AG04450 (cell line): ENCODE results near the gene YWHAB. TPM values are rescaled to one million over a fixed set of nuclear protein-coding genes. Genes with fewer than 3 reads are reported as not detected.

Experiments used
- CTCF ChIA-PET: fragments of 300-600, 350-600 bp; formaldehyde crosslinking; extraction: SDS; loops from one replicate; lab custom pipeline; 2022; ENCODE audit warnings: antibody characterized with exemption, inconsistent platforms; lab: Charles Lee
- POLR2A ChIA-PET: fragments of 350-600 bp; formaldehyde crosslinking; extraction: SDS; loops from one replicate; lab custom pipeline; 2021; ENCODE audit warnings: antibody characterized with exemption, inconsistent platforms; lab: Yijun Ruan, JAX
- DNase-seq: peaks from one replicate; pipeline ENCODE4 v3.0.0-alpha.2; 2011; ENCODE audit warnings: low read depth, low spot score
- H3K27ac ChIP-seq: one replicate; pipeline ENCODE4 v1.5.1; 2012; ENCODE audit warnings: low read depth, low read length, control low read depth
- H3K27me3 ChIP-seq: one replicate; pipeline ENCODE4 v1.6.0; 2012; ENCODE audit warnings: low read length; ENCODE audit not compliant: control insufficient read depth, insufficient read depth
- H3K4me3 ChIP-seq: 2 replicates; pipeline ENCODE4 v1.5.1; 2011; ENCODE audit warnings: mild to moderate bottlenecking, low read depth, low read length, control low read depth
- H3K9me3 ChIP-seq: 2 replicates; pipeline ENCODE4 v1.5.1; 2012; ENCODE audit warnings: low read length; ENCODE audit not compliant: control insufficient read depth, insufficient read depth
- CTCF ChIP-seq: IDR thresholded peaks from 2 replicates; pipeline ENCODE4 v1.5.1; 2011; ENCODE audit warnings: low read depth, low read length, control low read depth, inconsistent platforms
- polyA plus RNA-seq: library from polyadenylated mRNA; depleted of rRNA; stranded (reverse); fragments of >200 nt; gene quantifications from 2 replicates; pipeline ENCODE4 v1.2.3, GENCODE V29; 2011

Gene YWHAB
- polyA plus RNA-seq, 1 experiment = 178 TPM

DNA sequence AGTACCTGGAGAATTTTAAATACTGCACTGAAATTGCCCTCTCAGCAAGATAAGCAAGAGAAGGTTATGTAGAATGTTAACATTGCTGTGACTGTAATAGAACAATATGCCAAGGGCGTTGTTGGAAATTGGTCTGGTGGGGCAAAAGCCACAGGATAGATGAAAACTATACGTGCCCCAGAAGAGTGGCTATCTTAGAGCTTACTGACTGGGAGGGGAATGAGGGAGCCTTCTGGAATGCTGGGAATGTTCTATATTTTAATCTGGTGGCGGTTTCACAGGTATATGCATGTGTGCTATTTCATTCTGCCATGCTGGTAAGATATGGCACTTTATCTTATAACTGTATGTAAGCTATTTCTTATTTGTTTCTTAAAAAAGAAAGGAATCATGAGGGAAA lies 35.2 kb upstream of the YWHAB start:
- Histone ChIP-seq H3K9me3 (no peaks in the 10 kb centered on the region), H3K4me3 (no peak overlapping the region), H3K27ac (no peak overlapping the region), H3K27me3 (peaks cover 7% of the 10 kb centered on the region)
- ChIA-PET POLR2A (no interaction called here), CTCF (interaction anchor here (0.8 kb wide), 1 partner anchor 17 kb away, joined by 3 read pairs; no protein-coding TSS in a partner anchor)
- no peak for TF ChIP-seq CTCF
- DNase-seq = no peak

- H3K4me3 ChIP-seq = no peak overlapping the region
- no peak for TF ChIP-seq CTCF
- DNase-seq = no peak
- H3K27me3 ChIP-seq = peaks cover 7% of the 10 kb centered on the region
- H3K27ac ChIP-seq = no peak overlapping the region
- CTCF ChIA-PET = interaction anchor here (0.8 kb wide), 1 partner anchor 17 kb away, joined by 3 read pairs; no protein-coding TSS in a partner anchor
- POLR2A ChIA-PET = no interaction called here
- H3K9me3 ChIP-seq = no peaks in the 10 kb centered on the region
Observed at GRCh38 chr20:44850837-44851236, 34.7 kb upstream of the YWHAB start.

DNA sequence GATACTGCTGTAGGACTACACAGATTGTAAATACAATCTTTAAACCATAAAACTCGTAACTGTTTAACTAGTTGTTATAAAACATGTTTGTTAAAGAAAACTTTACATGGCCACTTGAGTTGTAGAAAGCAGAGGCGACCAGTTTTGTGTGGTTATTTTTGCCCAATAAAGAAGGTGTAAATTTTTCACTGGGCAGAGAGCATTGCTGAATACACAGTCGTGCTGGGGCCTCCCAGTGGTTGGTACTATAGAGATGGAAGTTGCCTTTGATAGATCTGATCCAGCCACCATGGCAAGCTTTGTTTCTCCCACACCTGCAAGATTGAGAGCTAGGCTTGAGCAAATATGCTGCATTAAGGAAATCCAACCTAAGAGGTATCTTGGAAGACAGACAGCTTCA lies 34.0 kb upstream of the YWHAB start:
- POLR2A ChIA-PET = no interaction called here
- CTCF ChIA-PET = no interaction called here
- no peaks in the 10 kb centered on the region for H3K9me3 ChIP-seq
- DNase-seq = no peak
- no peak for TF ChIP-seq CTCF
- H3K27me3 ChIP-seq = peaks cover 7% of the 10 kb centered on the region
- no peak overlapping the region for H3K27ac ChIP-seq
- no peak overlapping the region for H3K4me3 ChIP-seq

DNA sequence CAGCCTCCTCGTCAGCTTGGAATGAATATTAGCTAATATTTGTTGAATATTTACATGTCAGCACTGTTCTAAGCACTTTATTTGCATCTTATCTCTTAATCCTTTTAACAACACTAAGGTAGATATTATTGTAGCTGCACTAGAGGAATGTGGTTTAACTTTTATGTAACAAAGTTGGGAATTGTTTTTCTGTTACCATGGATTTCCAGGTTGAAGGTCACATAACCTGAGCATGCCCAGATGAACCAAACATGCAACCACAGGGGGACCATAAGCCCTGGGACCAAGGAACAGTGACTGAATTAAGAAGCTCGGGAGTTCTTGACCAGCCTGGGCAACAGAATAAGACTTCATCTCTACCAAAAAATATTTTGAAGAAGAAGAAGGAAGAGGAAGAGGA lies 29.1 kb upstream of the YWHAB start:
- Histone ChIP-seq H3K4me3 (no peak overlapping the region), H3K9me3 (no peaks in the 10 kb centered on the region), H3K27me3 (peaks cover 4% of the 10 kb centered on the region), H3K27ac (no peak overlapping the region)
- CTCF ChIA-PET = interaction anchor here (1.0 to 1.1 kb wide), 2 partner anchors 10 to 109 kb away, joined by 3 to 7 read pairs; no protein-coding TSS in a partner anchor
- POLR2A ChIA-PET = no interaction called here
- DNase-seq = no peak
- no peak for TF ChIP-seq CTCF

DNA sequence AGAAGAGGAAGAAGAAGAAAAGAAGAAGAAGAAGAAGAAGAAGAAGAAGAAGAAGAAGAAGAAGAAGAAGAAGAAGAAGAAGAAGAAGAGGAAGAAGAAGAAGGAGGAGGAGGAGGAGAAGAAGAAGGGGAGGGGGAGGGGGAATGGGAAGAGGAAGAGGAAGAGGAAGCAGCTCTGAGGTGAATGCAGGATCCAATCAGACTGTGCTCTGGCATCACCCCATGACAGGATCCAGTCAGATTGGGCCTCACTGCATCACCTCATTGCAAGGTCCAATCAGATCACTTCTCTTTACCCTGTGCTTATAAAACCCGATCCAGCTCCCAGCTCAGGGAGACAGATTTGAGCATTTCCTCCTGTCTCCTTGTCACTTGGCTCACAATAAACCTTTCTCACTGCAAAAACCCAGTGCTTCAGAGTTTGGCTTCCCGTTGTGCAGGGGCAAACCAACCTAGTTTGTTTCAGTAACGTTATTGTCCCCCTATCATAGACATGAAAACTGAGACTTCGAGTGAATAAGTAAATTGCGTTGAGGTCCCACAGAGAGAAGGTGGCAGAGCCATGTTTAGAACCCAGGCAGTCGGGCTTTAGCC lies 28.6 kb upstream of the YWHAB start:
- no peak for DNase-seq
- Histone ChIP-seq H3K9me3 (no peaks in the 10 kb centered on the region), H3K27me3 (peaks cover 4% of the 10 kb centered on the region), H3K4me3 (no peak overlapping the region), H3K27ac (no peak overlapping the region)
- ChIA-PET CTCF (interaction anchor here (1.0 to 1.1 kb wide), 2 partner anchors 10 to 109 kb away, joined by 3 to 7 read pairs; no protein-coding TSS in a partner anchor), POLR2A (no interaction called here)
- TF ChIP-seq CTCF = no peak
